Stromal cell of bone marrow (primary cell): ENCODE measurements around the gene ME3.
"Not testable (repeated sequence)": the region's sequence is repeated elsewhere in the genome, so short reads cannot be mapped to it uniquely, and the experiment has no call there.

Experiments
- DNase-seq: peaks from one replicate; pipeline ENCODE4 v3.0.0-alpha.2; 2012; ENCODE audit warnings: low read depth

Gene ME3

DNA sequence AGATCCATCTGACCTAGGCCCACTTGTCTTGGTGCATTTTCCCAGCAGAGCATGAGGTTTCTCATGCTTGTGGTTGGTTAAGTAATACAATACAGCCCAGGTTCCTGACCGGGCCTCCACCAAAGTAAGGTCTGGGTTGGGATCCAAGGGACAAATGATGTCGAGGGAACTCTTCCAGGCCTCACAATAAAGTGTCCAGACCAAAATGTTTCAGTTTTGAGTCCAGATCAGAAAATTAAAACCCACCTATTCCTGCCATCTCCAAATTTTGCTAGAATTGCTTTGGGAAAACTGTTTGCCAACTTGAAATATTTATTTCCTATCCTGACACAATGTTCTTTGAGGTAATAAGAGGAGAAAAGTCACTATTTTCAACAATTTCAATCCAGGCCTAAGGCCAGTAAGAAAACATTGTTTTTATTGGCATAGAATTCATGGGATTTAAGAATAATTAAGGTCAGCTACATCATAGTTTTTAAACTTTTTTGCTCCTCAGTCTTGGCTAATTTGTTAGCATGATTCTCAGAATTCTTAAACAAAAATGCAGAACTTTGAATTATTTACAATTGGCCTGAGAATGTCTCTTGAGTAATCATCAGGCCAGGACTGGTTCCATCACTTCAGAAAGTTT is 51.4 kb downstream of the ME3 start:
- peak; percentile 62 for DNase-seq

GRCh38 chr11:86619428-86619827 is 53.0 kb downstream of the ME3 start:
- DNase-seq: not testable (repeated sequence)

- peak; percentile 75 for DNase-seq
These were observed 54.9 kb downstream of the ME3 start for GRCh38 chr11:86617502-86617901.

GRCh38 chr11:86615487-86615886 is 56.9 kb downstream of the ME3 start:
- no peak for DNase-seq

GRCh38 chr11:86610559-86611341 is 61.7 kb downstream of the ME3 start:
- DNase-seq: no peak

DNA sequence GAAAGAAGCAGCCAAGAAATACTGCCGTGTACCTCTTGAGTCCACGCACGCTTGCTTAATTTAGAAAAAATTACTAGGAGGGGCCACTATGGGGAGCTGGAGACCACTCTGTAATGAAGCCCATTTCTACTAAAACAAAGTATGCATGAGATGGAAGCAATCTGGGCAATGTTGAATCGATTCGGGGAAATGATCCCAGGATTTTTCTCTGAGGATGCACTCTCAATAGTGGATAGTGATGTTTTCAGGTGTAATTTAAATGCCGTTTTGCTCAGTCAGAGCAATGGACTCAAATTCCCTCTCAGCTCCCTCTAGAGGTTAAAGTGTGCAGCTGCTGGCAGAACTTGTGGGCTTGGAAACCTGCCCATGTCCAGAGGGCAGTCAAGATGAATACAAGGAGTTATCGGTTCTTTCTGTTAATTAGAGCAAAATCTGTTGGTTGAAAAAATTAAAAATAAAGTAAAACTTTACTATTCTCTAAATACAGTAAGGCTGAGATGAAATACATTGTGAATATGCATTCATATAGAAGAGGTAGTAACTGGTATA is 64.1 kb downstream of the ME3 start:
- peak; percentile 59 for DNase-seq

GRCh38 chr11:86606836-86607481 is 65.5 kb downstream of the ME3 start:
- DNase-seq: no peak

DNA sequence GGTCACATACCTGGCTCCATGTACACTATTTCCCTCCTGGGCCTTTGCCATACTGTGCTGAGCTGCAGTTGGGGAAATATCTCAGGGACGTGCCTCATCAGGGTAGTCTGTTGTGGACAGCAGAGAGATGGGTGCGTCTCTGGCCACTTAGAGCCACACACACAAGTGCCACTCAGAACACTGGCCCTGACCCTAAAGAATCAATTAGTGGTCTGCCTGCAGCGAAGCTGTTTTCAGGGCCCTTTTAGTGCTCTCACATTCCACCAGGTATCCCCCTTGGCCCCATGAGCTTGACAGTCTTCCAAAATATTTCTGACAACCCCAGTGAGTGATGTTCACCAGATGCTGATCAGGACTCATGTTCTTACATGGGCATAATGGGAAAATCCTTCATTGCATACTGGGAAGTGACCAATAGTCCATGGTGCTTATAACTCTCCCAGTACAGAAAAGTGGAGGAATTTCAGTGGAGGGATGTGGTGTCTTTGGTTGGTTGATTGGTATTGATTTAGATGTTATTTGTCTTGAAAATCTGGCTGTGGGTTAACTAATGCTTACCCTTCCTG is 66.1 kb downstream of the ME3 start:
- no peak for DNase-seq

DNA sequence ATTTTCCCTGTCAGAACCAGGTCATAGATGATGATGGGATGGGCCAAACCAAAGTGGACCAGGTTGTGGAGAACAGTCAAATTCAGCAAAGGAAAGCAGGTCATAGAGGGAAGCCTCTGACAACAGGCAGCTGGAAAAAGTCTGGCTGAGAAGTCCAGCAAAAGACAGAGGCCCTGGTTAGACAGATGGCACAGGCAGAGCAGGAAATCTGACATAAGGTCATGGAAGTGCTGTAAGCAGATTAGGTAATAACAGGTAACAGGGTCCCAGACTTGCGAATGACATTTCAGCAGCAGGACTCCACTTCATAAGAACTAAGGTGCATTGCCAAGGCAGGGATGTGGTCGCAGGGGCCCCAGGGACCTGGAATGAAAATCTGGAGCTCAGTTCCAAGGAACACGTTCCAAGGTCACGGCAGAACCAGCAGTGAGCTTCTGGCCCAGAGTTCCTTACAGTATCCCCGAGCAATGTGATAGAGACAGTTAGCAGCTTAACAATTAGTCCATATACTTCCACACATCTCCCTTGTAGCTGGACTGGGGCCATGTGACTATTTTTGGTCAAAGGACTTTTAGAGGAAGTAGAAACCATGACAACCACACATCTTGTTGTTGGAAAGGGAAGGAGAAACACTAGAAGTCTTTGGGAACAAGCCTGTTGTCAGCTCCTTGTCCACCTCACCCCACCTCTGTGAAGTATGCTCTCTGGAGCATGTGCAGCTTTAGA is 75.4 kb downstream of the ME3 start:
- DNase-seq: no peak

- no peak for DNase-seq
These were observed 76.5 kb downstream of the ME3 start for GRCh38 chr11:86595955-86596354.

DNA sequence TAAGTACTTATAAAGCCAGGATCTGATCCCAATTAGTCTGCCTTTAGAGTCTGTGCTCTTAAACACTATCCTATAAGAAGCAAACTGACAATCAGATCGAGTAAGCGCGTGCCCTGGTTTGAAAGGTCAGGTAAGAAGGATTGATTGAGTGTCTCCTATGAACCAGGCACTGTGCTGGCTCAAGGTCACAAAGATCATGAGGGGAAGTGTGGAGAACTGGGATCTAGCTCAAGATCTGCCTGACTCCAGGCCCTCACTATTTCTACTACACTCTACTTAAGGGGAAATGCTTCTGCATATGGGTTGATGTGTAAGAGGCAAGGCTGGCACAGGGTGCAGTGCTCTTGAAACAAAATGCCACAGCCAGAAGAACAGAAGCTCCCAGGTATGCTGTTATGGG is 77.0 kb downstream of the ME3 start:
- DNase-seq: no peak

DNA sequence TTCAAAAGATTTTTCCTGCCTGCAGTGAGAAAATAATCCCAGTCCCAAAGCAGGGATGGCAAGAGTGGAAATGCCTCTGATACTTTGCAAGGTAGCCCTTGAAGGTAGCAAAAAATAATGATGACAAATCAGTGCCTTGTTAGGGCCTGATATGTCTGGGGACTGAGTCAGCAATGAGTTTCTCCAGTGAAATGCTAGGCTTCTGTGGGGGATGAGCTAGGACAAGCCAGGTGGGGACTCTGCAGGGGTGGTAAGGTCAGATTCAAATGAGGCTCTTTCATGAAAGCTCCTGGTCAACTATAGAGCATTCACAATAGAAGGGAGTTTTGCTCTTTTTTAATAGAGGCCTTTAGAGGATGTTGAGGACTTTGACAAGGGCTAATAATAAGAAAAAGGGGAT is 77.7 kb downstream of the ME3 start:
- DNase-seq: no peak

DNA sequence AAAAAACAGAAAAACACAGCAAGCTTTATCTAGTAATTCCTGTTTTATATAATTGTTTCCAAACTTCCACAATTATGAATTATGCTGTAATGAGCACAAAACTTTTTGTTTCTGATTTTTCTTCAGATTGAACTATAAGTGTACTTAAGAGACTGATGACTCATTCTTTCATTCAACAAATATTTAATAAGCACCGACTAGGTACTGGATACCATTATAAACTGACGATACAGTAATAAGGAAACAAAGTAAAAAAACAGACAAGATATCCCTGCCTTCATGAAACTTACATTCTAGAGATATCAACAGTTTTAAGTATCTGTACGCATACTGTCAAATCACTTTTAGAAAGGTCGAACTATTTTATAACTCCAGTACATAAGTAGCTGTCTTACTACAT is 78.6 kb downstream of the ME3 start:
- DNase-seq: no peak

DNA sequence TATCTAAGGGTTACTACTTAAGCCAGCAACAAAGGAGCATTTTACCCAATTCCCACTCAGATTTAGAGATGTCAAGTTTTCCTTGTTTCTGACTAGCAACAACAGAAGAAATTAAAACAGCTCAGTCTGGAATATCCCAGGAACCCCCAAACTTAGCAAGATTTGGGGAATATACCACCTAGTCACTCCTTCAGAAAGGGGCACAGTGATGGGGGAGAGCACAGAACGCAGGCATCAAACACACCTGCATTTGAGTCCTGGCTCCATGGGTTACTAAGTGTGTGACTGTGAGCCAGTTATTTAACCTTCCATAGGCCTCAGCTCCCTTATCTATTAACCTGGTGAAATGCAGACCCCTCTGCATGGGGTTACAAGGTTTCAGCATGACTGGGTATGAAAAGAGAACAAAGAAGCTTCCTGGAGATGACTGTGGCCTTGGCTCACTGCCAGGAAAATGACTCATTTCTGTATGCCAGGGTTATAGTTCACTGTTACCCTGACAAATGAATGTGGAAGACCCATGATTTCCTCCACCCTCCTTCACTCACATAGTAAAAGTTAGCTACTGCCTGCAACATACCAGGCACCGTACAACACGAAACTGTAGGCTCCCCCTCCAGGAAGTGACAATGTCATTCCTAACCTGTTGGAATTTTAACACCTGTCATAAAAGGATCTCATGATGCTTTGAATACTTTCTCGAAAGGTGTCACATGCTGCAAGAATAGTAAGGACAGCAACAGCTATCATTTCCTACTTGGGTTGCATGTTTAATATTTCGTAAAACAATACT is 79.6 kb downstream of the ME3 start:
- DNase-seq: peak; percentile 58

DNA sequence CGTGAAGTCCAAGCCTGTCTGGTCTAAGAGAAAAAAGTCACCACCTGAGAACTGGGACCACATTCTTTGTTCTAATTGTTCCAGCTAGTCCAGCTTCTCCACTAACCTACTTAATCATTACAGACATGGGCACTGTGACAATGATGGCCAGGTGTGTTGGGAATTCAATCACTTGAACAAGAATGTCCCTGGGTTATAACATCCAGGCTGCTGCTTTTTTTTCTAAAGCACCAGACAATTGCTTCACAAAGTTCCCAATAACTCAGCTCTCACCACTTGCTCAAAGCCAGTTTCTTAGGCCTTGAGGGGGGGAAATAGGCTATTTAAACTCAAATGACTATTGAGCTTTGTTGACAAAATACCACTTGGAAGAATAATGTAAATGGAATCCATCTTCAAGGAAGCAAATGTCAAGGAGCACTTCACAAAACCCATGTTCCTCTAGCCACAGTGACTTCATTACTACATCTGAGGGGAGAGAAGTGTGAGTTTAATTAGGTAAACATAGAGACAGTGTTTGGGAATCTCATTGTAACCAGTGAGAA is 80.3 kb downstream of the ME3 start:
- no peak for DNase-seq

DNA sequence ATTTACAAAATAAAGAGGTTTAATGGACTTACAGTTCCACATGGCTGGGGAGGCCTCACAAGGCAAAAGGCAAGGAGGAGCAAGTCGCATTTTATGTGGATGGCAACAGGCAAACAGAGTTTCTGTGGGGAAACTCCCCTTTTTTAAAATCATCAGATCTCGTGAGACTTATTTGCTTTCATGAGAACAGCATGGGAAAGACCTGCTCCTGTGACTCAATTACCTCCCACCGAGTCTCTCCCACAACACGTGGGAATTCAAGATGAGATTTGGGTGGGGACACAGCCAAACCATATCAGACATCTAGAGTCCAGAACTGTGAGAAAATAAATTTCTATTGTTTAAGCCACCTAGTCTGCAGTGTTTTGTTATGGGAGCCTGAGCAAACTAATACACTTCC is 80.8 kb downstream of the ME3 start:
- no peak for DNase-seq

GRCh38 chr11:86589856-86590589 is 82.4 kb downstream of the ME3 start:
- DNase-seq: no peak

DNA sequence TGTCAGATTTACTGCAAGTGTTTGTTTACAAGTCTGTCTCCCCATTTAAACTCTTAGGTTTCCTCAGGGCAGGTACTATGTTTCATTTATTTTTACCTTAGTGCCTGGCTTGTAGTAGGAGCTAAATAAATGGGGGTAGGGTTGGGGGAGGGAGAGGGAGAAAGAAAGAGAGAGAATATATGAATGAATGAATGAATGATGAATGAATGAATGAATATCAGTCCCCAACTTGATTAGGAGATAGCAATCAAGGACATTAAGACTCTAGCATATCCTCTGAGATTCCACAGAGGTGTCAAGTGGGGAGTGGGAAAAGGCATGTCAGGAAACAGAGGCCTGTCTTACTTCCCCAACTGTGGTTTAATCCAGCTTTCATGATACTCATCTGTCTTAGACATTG is 83.2 kb downstream of the ME3 start:
- DNase-seq: no peak

DNA sequence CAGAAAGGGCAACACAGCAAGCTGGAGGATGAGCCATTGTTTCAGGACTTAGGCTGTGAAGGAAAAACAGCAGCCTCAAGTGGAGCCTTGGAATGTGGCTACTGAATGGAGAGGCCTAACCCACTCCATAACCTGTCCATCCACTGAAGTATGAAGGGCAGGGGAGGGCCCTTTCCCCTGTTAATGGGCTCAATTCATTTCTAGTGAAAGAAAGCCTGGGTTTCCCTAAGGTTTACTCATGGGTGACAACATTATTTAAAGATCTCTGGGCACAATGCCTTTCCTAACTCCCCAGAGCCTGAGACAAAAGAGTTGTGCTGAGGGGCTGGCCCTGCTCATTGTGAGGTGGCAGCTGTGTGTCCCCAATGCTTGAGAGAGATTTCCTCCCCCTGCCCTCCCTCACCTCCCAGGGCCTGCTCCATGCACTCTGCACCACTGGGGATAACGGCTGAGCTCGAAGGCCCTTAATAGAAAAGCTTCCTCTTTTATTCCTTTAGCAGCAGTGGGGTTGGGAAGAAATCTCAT is 83.8 kb downstream of the ME3 start:
- no peak for DNase-seq
